SW 1271 (cell line): Measurements from ENCODE around the gene MAP2K7.
A peak's percentile ranks its signal among the peaks of the same experiment; 100 is the strongest.
"Not testable (repeated sequence)": the region's sequence is repeated elsewhere in the genome, so short reads cannot be mapped to it uniquely, and the experiment has no call there.

Experiments used
- DNase-seq, 2 experiments: peaks; one replicate each; lab custom pipeline; 2025; lab: John Stamatoyannopoulos, UW

Gene MAP2K7

GRCh38 chr19:7885818-7886217, 17.9 kb upstream of the MAP2K7 start:
- no peak for DNase-seq

GRCh38 chr19:7887408-7888144, 16.1 kb upstream of the MAP2K7 start:
- no peak for DNase-seq

- no peak for DNase-seq
Observed at GRCh38 chr19:7888145-7888825, 15.4 kb upstream of the MAP2K7 start, which contains the start of gene LRRC8E. TSS of gene LRRC8E (plus strand) at chr19:7888510. CDS start at chr19:7895604, 7,094 bp downstream.

GRCh38 chr19:7888826-7889217, 14.9 kb upstream of the MAP2K7 start:
- DNase-seq: no peak

- not testable (repeated sequence) for DNase-seq
Observed at GRCh38 chr19:7893362-7894101, 10.1 kb upstream of the MAP2K7 start.

- DNase-seq: no peak
Observed at GRCh38 chr19:7894612-7895309, 8.9 kb upstream of the MAP2K7 start.

- DNase-seq: no peak
Observed at GRCh38 chr19:7895565-7895964, 8.1 kb upstream of the MAP2K7 start.

GRCh38 chr19:7897292-7897691, 6.4 kb upstream of the MAP2K7 start:
- no peak for DNase-seq

- DNase-seq: no peak
Observed at GRCh38 chr19:7898967-7899366, 4.7 kb upstream of the MAP2K7 start.

- DNase-seq: no peak
Observed at GRCh38 chr19:7899751-7900378, 3.8 kb upstream of the MAP2K7 start.

- no peak for DNase-seq
Observed at GRCh38 chr19:7900401-7900870, 3.2 kb upstream of the MAP2K7 start.

GRCh38 chr19:7900931-7901330, 2.7 kb upstream of the MAP2K7 start:
- no peak for DNase-seq

GRCh38 chr19:7901337-7901736, 2.3 kb upstream of the MAP2K7 start:
- DNase-seq: no peak

- DNase-seq: peak in 1 of 2 experiments; percentile 18
Observed at GRCh38 chr19:7902796-7903243, 857 bp upstream of the MAP2K7 start.

- DNase-seq: no peak
Observed at GRCh38 chr19:7904074-7905020, 670 bp downstream of the MAP2K7 start.

GRCh38 chr19:7905268-7905667, 1.6 kb downstream of the MAP2K7 start:
- no peak for DNase-seq

GRCh38 chr19:7905859-7906258, 2.2 kb downstream of the MAP2K7 start:
- DNase-seq: no peak

- DNase-seq: no peak
Observed at GRCh38 chr19:7907122-7907521, 3.4 kb downstream of the MAP2K7 start.

GRCh38 chr19:7907544-7907943, 3.9 kb downstream of the MAP2K7 start:
- DNase-seq: no peak

- DNase-seq: no peak
Observed at GRCh38 chr19:7908078-7908699, 4.5 kb downstream of the MAP2K7 start.
